ENCODE measurements around the gene RPL39.
"Not testable (repeated sequence)": the region's sequence is repeated elsewhere in the genome, so short reads cannot be mapped to it uniquely, and the experiment has no call there.

The RPL39 gene

GRCh38 chrX:119791437-119792231, at the start of gene RPL39:
RPL39 (minus strand) TSS chrX:119791630; CDS start chrX:119791576, 54 bp downstream.
- peak; percentile 88 to 90 for DNase-seq
- no peak for TF ChIP-seq GATA1 (IDR thresholded peaks at IDR 0.05; ENCODE audit: low read depth, low read length)
- TF ChIP-seq POLR2A (IDR thresholded peaks at IDR 0.05; ENCODE audit: low read length), result peak; percentile 93

- no peak for DNase-seq
- TF ChIP-seq GATA1 (IDR thresholded peaks at IDR 0.05; ENCODE audit: low read depth, low read length), result no peak
- no peak for TF ChIP-seq POLR2A (IDR thresholded peaks at IDR 0.05; ENCODE audit: low read length)
Observed at GRCh38 chrX:119833905-119834304, 42.5 kb upstream of the RPL39 start.

GRCh38 chrX:119828446-119828845, 37.0 kb upstream of the RPL39 start:
- no peak for DNase-seq
- no peak for TF ChIP-seq POLR2A (IDR thresholded peaks at IDR 0.05; ENCODE audit: low read length)
- TF ChIP-seq GATA1 (IDR thresholded peaks at IDR 0.05; ENCODE audit: low read depth, low read length), result no peak

- TF ChIP-seq GATA1 (IDR thresholded peaks at IDR 0.05; ENCODE audit: low read depth, low read length) (no peak), POLR2A (IDR thresholded peaks at IDR 0.05; ENCODE audit: low read length) (no peak)
- no peak for DNase-seq
Observed at GRCh38 chrX:119826399-119826959, 35.0 kb upstream of the RPL39 start.

- not testable (repeated sequence) for DNase-seq
Observed at GRCh38 chrX:119824221-119824620, 32.8 kb upstream of the RPL39 start.

- not testable (repeated sequence) for DNase-seq
Observed at GRCh38 chrX:119821703-119822102, 30.3 kb upstream of the RPL39 start.

GRCh38 chrX:119817130-119817690, 25.8 kb upstream of the RPL39 start:
- DNase-seq, result no peak
- TF ChIP-seq POLR2A (IDR thresholded peaks at IDR 0.05; ENCODE audit: low read length) (no peak), GATA1 (IDR thresholded peaks at IDR 0.05; ENCODE audit: low read depth, low read length) (no peak)

- TF ChIP-seq POLR2A (IDR thresholded peaks at IDR 0.05; ENCODE audit: low read length) (no peak), GATA1 (IDR thresholded peaks at IDR 0.05; ENCODE audit: low read depth, low read length) (no peak)
- DNase-seq, result no peak
Observed at GRCh38 chrX:119816300-119816699, 24.9 kb upstream of the RPL39 start.

- DNase-seq, result peak; percentile 58 to 82
- TF ChIP-seq POLR2A (IDR thresholded peaks at IDR 0.05; ENCODE audit: low read length), result no peak
- no peak for TF ChIP-seq GATA1 (IDR thresholded peaks at IDR 0.05; ENCODE audit: low read depth, low read length)
Observed at GRCh38 chrX:119809185-119809666, 17.8 kb upstream of the RPL39 start.

GRCh38 chrX:119808461-119808860, 17.0 kb upstream of the RPL39 start:
- DNase-seq, result not testable (repeated sequence)

- DNase-seq, result no peak
- TF ChIP-seq POLR2A (IDR thresholded peaks at IDR 0.05; ENCODE audit: low read length), result no peak
- no peak for TF ChIP-seq GATA1 (IDR thresholded peaks at IDR 0.05; ENCODE audit: low read depth, low read length)
Observed at GRCh38 chrX:119802546-119802945, 11.1 kb upstream of the RPL39 start.

GRCh38 chrX:119801253-119802221, 10.1 kb upstream of the RPL39 start:
- TF ChIP-seq GATA1 (IDR thresholded peaks at IDR 0.05; ENCODE audit: low read depth, low read length) (no peak), POLR2A (IDR thresholded peaks at IDR 0.05; ENCODE audit: low read length) (no peak)
- DNase-seq, result no peak

- peak; percentile 70 to 74 for DNase-seq
- TF ChIP-seq GATA1 (IDR thresholded peaks at IDR 0.05; ENCODE audit: low read depth, low read length) (no peak), POLR2A (IDR thresholded peaks at IDR 0.05; ENCODE audit: low read length) (no peak)
Observed at GRCh38 chrX:119790977-119791436, 423 bp downstream of the RPL39 start.

Measured in erythroblast (primary cell).